Choroid plexus epithelial cell (primary cell): ENCODE data around the gene SLC13A5.
"Not testable (repeated sequence)": the region's sequence is repeated elsewhere in the genome, so short reads cannot be mapped to it uniquely, and the experiment has no call there.

ENCODE experiments used
- DNase-seq: peaks from one replicate; pipeline ENCODE4 v3.0.0-alpha.2; 2010; ENCODE audit warnings: low read depth
- H3K4me3 ChIP-seq: 2 replicates; pipeline ENCODE4 v1.5.1; 2011; ENCODE audit warnings: low read depth, mild to moderate bottlenecking, control low read depth, low read length, moderate library complexity
- CTCF ChIP-seq: conservative IDR thresholded peaks from 2 replicates; pipeline ENCODE4 v1.5.1; 2011; ENCODE audit warnings: low read depth, mild to moderate bottlenecking, control low read depth, inconsistent platforms, low read length, moderate library complexity

Gene SLC13A5

GRCh38 chr17:6753006-6753445 lies 39.9 kb upstream of the SLC13A5 start:
- peak overlapping the region; percentile 10 for H3K4me3 ChIP-seq
- TF ChIP-seq CTCF = no peak
- peak; percentile 88 for DNase-seq

- peak; percentile 100 for DNase-seq
- TF ChIP-seq CTCF = no peak
- H3K4me3 ChIP-seq = no peak overlapping the region
Measured at GRCh38 chr17:6752068-6752909, 39.1 kb upstream of the SLC13A5 start.

GRCh38 chr17:6749519-6749918 lies 36.4 kb upstream of the SLC13A5 start:
- DNase-seq = peak; percentile 46
- peak; percentile 47 for TF ChIP-seq CTCF
- no peak overlapping the region for H3K4me3 ChIP-seq

- H3K4me3 ChIP-seq = no peak overlapping the region
- DNase-seq = no peak
- TF ChIP-seq CTCF = no peak
Measured at GRCh38 chr17:6748617-6749016, 35.4 kb upstream of the SLC13A5 start.

- H3K4me3 ChIP-seq, DNase-seq: not testable (repeated sequence)
Measured at GRCh38 chr17:6746665-6747064, 33.5 kb upstream of the SLC13A5 start.

GRCh38 chr17:6729531-6729930 lies 16.4 kb upstream of the SLC13A5 start:
- no peak for TF ChIP-seq CTCF
- H3K4me3 ChIP-seq = no peak overlapping the region
- no peak for DNase-seq

GRCh38 chr17:6724009-6724408 lies 10.8 kb upstream of the SLC13A5 start:
- no peak for TF ChIP-seq CTCF
- no peak overlapping the region for H3K4me3 ChIP-seq
- no peak for DNase-seq
